Measurements from ENCODE around the gene NDUFAF3.

DNA sequence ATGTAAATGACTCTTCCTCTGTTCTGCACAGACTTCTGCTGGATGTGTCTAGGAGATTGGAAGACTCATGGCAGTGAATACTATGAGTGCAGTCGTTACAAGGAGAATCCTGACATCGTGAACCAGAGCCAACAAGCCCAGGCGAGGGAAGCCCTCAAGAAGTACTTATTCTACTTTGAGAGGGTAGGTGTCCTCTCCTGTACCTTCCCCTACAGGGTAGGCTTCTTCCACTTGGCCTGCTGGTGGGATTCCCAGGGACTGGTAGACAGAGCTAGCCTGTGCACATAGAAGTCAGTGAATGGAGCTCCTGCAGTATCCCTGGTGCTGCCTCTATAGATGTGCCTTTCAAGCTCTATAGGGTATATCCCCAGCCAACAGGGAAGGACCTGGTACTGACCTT lies 42.5 kb upstream of the NDUFAF3 start:
- TF ChIP-seq EZH2 (IDR thresholded peaks at IDR 0.05; ENCODE audit: low read depth, unreplicated experiment) (no peak), CREB1 (CRISPR knock-in tag; IDR thresholded peaks at IDR 0.05; ENCODE audit: low read depth) (no peak), STAT1 (IDR thresholded peaks at IDR 0.05; ENCODE audit: unreplicated experiment) (no peak), POLR2AphosphoS5 (IDR thresholded peaks at IDR 0.05; ENCODE audit: low read depth) (no peak), EZH2phosphoT487 (IDR thresholded peaks at IDR 0.05; ENCODE audit: unreplicated experiment) (no peak), ZNF331 (CRISPR knock-in tag; IDR thresholded peaks at IDR 0.05; ENCODE audit: low read depth) (no peak)
- TF ChIP-seq, protein P1, sequence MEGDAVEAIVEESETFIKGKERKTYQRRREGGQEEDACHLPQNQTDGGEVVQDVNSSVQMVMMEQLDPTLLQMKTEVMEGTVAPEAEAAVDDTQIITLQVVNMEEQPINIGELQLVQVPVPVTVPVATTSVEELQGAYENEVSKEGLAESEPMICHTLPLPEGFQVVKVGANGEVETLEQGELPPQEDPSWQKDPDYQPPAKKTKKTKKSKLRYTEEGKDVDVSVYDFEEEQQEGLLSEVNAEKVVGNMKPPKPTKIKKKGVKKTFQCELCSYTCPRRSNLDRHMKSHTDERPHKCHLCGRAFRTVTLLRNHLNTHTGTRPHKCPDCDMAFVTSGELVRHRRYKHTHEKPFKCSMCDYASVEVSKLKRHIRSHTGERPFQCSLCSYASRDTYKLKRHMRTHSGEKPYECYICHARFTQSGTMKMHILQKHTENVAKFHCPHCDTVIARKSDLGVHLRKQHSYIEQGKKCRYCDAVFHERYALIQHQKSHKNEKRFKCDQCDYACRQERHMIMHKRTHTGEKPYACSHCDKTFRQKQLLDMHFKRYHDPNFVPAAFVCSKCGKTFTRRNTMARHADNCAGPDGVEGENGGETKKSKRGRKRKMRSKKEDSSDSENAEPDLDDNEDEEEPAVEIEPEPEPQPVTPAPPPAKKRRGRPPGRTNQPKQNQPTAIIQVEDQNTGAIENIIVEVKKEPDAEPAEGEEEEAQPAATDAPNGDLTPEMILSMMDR (conservative IDR thresholded peaks at IDR 0.05; ENCODE audit: low read depth in 2 of 2) = no peak
- TF ChIP-seq, protein P2, sequence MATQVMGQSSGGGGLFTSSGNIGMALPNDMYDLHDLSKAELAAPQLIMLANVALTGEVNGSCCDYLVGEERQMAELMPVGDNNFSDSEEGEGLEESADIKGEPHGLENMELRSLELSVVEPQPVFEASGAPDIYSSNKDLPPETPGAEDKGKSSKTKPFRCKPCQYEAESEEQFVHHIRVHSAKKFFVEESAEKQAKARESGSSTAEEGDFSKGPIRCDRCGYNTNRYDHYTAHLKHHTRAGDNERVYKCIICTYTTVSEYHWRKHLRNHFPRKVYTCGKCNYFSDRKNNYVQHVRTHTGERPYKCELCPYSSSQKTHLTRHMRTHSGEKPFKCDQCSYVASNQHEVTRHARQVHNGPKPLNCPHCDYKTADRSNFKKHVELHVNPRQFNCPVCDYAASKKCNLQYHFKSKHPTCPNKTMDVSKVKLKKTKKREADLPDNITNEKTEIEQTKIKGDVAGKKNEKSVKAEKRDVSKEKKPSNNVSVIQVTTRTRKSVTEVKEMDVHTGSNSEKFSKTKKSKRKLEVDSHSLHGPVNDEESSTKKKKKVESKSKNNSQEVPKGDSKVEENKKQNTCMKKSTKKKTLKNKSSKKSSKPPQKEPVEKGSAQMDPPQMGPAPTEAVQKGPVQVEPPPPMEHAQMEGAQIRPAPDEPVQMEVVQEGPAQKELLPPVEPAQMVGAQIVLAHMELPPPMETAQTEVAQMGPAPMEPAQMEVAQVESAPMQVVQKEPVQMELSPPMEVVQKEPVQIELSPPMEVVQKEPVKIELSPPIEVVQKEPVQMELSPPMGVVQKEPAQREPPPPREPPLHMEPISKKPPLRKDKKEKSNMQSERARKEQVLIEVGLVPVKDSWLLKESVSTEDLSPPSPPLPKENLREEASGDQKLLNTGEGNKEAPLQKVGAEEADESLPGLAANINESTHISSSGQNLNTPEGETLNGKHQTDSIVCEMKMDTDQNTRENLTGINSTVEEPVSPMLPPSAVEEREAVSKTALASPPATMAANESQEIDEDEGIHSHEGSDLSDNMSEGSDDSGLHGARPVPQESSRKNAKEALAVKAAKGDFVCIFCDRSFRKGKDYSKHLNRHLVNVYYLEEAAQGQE (IDR thresholded peaks at IDR 0.05; ENCODE audit: unreplicated experiment) = no peak
